H9 (cell line): ENCODE data around the gene SMYD5. TPM values are rescaled to one million over a fixed set of nuclear protein-coding genes. Genes with fewer than 3 reads are reported as not detected.
"Not testable (repeated sequence)": the region's sequence is repeated elsewhere in the genome, so short reads cannot be mapped to it uniquely, and the experiment has no call there.

Source experiments
- DNase-seq: peaks from one replicate; pipeline ENCODE4 v3.0.0-alpha.2; 2017
- H2AFZ ChIP-seq: one replicate; pipeline ENCODE4 v1.6.1; 2013; ENCODE audit warnings: mild to moderate bottlenecking, low read length, control low read depth, moderate library complexity
- H2AK5ac ChIP-seq: 2 replicates; pipeline ENCODE4 v1.6.1; 2013; ENCODE audit warnings: low read length, control low read depth, mixed read lengths; ENCODE audit not compliant: insufficient read length
- H2BK120ac ChIP-seq: one replicate; pipeline ENCODE4 v1.6.1; 2013; ENCODE audit warnings: low read depth, mild to moderate bottlenecking, low read length, control low read depth, inconsistent platforms; ENCODE audit not compliant: poor library complexity, severe bottlenecking
- H2BK12ac ChIP-seq: 2 replicates; pipeline ENCODE4 v1.6.1; 2013; ENCODE audit warnings: low read length, control low read depth, mixed read lengths, low read depth; ENCODE audit not compliant: insufficient read length
- H2BK15ac ChIP-seq: 2 replicates; pipeline ENCODE4 v1.6.1; 2013; ENCODE audit warnings: low read depth, low read length, control low read depth
- H2BK20ac ChIP-seq: one replicate; pipeline ENCODE4 v1.6.1; 2013; ENCODE audit warnings: low read depth, mild to moderate bottlenecking, low read length, control low read depth, inconsistent platforms; ENCODE audit not compliant: poor library complexity, severe bottlenecking
- H2BK5ac ChIP-seq: 2 replicates; pipeline ENCODE4 v1.6.1; 2013; ENCODE audit warnings: low read length, control low read depth, mixed read lengths; ENCODE audit not compliant: insufficient read length
- H3K14ac ChIP-seq: 2 replicates; pipeline ENCODE4 v1.6.1; 2013; ENCODE audit warnings: low read length, control low read depth; ENCODE audit not compliant: insufficient read depth
- H3K18ac ChIP-seq: 2 replicates; pipeline ENCODE4 v1.6.1; 2013; ENCODE audit warnings: low read depth, mild to moderate bottlenecking, mixed read lengths, low read length, control low read depth; ENCODE audit not compliant: insufficient read length
- H3K23ac ChIP-seq: 2 replicates; pipeline ENCODE4 v1.6.1; 2013; ENCODE audit warnings: low read length, control low read depth, mixed read lengths, low read depth; ENCODE audit not compliant: insufficient read length
- H3K23me2 ChIP-seq: 2 replicates; pipeline ENCODE4 v1.6.1; 2013; ENCODE audit warnings: low read depth, mild to moderate bottlenecking, mixed read lengths, low read length, control low read depth; ENCODE audit not compliant: insufficient read length, poor library complexity, severe bottlenecking
- H3K27ac ChIP-seq: 2 replicates; pipeline ENCODE4 v1.5.1; 2013; ENCODE audit warnings: low read length, control low read depth, mixed read lengths, low read depth; ENCODE audit not compliant: insufficient read length
- H3K27me3 ChIP-seq: 2 replicates; pipeline ENCODE4 v1.6.1; 2013; ENCODE audit warnings: low read length, control low read depth, inconsistent platforms; ENCODE audit not compliant: insufficient read depth
- H3K4ac ChIP-seq: 2 replicates; pipeline ENCODE4 v1.6.1; 2013; ENCODE audit warnings: low read depth, mild to moderate bottlenecking, control low read depth, inconsistent platforms, low read length, moderate library complexity
- H3K4me1 ChIP-seq: 2 replicates; pipeline ENCODE4 v1.6.1; 2013; ENCODE audit warnings: low read length, control low read depth, inconsistent platforms; ENCODE audit not compliant: insufficient read depth
- H3K4me2 ChIP-seq: 2 replicates; pipeline ENCODE4 v1.6.1; 2013; ENCODE audit warnings: low read length, control low read depth, mixed read lengths; ENCODE audit not compliant: insufficient read length, insufficient read depth
- H3K56ac ChIP-seq: 2 replicates; pipeline ENCODE4 v1.6.1; 2013; ENCODE audit warnings: low read depth, mild to moderate bottlenecking, mixed read lengths, low read length, control low read depth; ENCODE audit not compliant: insufficient read length
- H3K79me1 ChIP-seq: 2 replicates; pipeline ENCODE4 v1.6.1; 2013; ENCODE audit warnings: low read depth, mild to moderate bottlenecking, moderate library complexity, low read length, control low read depth, inconsistent platforms; ENCODE audit not compliant: insufficient read depth, poor library complexity, severe bottlenecking
- H3K79me2 ChIP-seq: 2 replicates; pipeline ENCODE4 v1.6.1; 2013; ENCODE audit warnings: low read length, control low read depth, inconsistent platforms; ENCODE audit not compliant: insufficient read depth
- H3K9ac ChIP-seq: 2 replicates; pipeline ENCODE4 v1.6.1; 2013; ENCODE audit warnings: low read length, control low read depth, mixed read lengths; ENCODE audit not compliant: insufficient read length; ENCODE audit errors: extremely low read depth
- H3K9me3 ChIP-seq: one replicate; pipeline ENCODE4 v1.6.1; 2013; ENCODE audit warnings: low read depth, low read length, inconsistent platforms; ENCODE audit not compliant: control insufficient read depth
- H3T11ph ChIP-seq: one replicate; pipeline ENCODE4 v1.6.1; 2013; ENCODE audit warnings: mild to moderate bottlenecking, low read length, control low read depth, inconsistent platforms
- H4K20me1 ChIP-seq: one replicate; pipeline ENCODE4 v1.6.1; 2013; ENCODE audit not compliant: control insufficient read depth, insufficient read length, insufficient read depth
- H4K5ac ChIP-seq: 2 replicates; pipeline ENCODE4 v1.6.1; 2013; ENCODE audit warnings: low read depth, mild to moderate bottlenecking, mixed read lengths, low read length, control low read depth; ENCODE audit not compliant: insufficient read length
- H4K8ac ChIP-seq: replicated peaks from 2 replicates; pipeline ENCODE4 v1.6.1; 2013; ENCODE audit warnings: low read length, control low read depth, mixed read lengths, low read depth; ENCODE audit not compliant: insufficient read length
- H4K91ac ChIP-seq: 2 replicates; pipeline ENCODE4 v1.6.1; 2013; ENCODE audit warnings: low read depth, mild to moderate bottlenecking, moderate library complexity, mixed read lengths, low read length, control low read depth; ENCODE audit not compliant: insufficient read length
- H3K27ac Mint-ChIP-seq, 3 experiments: 2 replicates in 2 of 3; 3 replicates in 1 of 3; pipeline ENCODE4 v1.8.0; 2020 to 2021; ENCODE audit warnings: mixed read lengths in 3 of 3, mild to moderate bottlenecking in 1 of 3, moderate library complexity in 1 of 3
- H3K27me3 Mint-ChIP-seq: 2 replicates; pipeline ENCODE4 v1.8.0; 2021; ENCODE audit warnings: low read depth, mild to moderate bottlenecking, moderate library complexity, mixed read lengths
- H3K36me3 Mint-ChIP-seq, 3 experiments: 2 replicates in 2 of 3; 3 replicates in 1 of 3; pipeline ENCODE4 v1.8.0; 2020 to 2021; ENCODE audit warnings: low read depth in 3 of 3, mixed read lengths in 3 of 3; ENCODE audit not compliant: insufficient read depth in 1 of 3
- H3K4me1 Mint-ChIP-seq, 2 experiments: 2 replicates each; pipeline ENCODE4 v1.8.0; 2020; ENCODE audit warnings: mixed read lengths in 2 of 2
- H3K4me3 Mint-ChIP-seq, 2 experiments: 2 replicates in 1 of 2; 3 replicates in 1 of 2; pipeline ENCODE4 v1.8.0; 2020 to 2021; ENCODE audit warnings: mild to moderate bottlenecking in 2 of 2, mixed read lengths in 2 of 2, moderate library complexity in 1 of 2
- H3K9me3 Mint-ChIP-seq, 2 experiments: 2 replicates in 1 of 2; 3 replicates in 1 of 2; pipeline ENCODE4 v1.8.0; 2020; ENCODE audit warnings: mild to moderate bottlenecking in 2 of 2, mixed read lengths in 2 of 2, moderate library complexity in 1 of 2
- WGBS: extraction: QIAGEN DNeasy Blood & Tissue Kit; methylation state at CpG from one replicate; pipeline ENCODE4 v1.1.7; 2013; ENCODE audit warnings: missing lambda C conversion rate, low lambda C conversion rate, mixed read lengths; ENCODE audit not compliant: insufficient read length; ENCODE audit errors: extremely low coverage; 5-methylcytosine and 5-hydroxymethylcytosine counted together
- total RNA-seq: library from RNA; stranded (reverse); gene quantifications from 2 replicates; pipeline ENCODE4 v1.2.1, GENCODE V29; 2021
- TF ChIP-seq, protein P1 (sequence below): fragments of 200-600 bp; sonication (generic); conservative IDR thresholded peaks from 3 replicates; pipeline ENCODE4 v1.8.0; 2021; ENCODE audit warnings: antibody characterized with exemption, mild to moderate bottlenecking

The SMYD5 gene
- total RNA-seq, 1 experiment from 2014 or later: 45.2 TPM

DNA sequence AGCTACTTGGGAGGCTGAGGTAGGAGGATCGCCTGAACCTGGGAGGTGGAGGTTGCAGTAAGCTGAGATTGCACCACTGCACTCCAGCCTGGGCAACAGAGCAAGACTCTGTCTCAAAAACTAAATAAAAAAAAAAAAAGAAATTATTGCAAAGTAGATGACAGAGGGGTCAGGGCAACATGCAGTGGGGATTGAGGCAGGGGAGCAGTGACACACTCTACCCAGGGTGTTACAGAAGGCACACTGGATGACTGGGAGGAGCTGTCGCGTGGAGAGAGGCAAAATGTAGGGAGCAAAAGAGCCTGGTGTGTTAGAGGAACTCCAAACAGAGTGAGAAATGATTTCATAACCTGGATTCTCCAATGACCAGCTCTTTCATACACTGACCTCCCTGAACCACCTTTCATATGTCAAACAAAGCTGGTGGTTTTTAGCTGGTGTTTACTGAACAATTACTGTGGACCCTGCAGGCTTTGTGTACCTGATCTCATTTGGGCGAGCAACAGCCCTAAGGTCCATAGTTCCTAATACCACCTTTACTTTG lies 48.1 kb downstream of the SMYD5 start:
- Mint-ChIP-seq H3K4me3 (no peak overlapping the region), H3K27me3 (peaks cover 3% of the 10 kb centered on the region), H3K9me3 (no peaks in the 10 kb centered on the region), H3K4me1 (peaks cover 2 to 7% of the 10 kb centered on the region in 2 experiments), H3K27ac (peak overlapping the region in 1 of 3 experiments; percentile 81; a peak in 1 of 7 replicates), H3K36me3 (peaks cover 13 to 42% (median 26%) of the 10 kb centered on the region in 3 experiments; a peak in 6 of 7 replicates)
- H3K79me2 ChIP-seq: no peaks in the 10 kb centered on the region
- H3K18ac ChIP-seq: no peak overlapping the region
- no peaks in the 10 kb centered on the region for H3K23me2 ChIP-seq
- H3K79me1 ChIP-seq: no peaks in the 10 kb centered on the region
- no peak overlapping the region for H3K4me2 ChIP-seq
- H4K5ac ChIP-seq: no peak overlapping the region
- H2BK15ac ChIP-seq: no peak overlapping the region
- no peak for DNase-seq
- no peak overlapping the region for H4K8ac ChIP-seq
- no peaks in the 10 kb centered on the region for H3K27me3 ChIP-seq
- no CpG with 5 or more reads among the region's 4 CpGs for WGBS
- no peak overlapping the region for H4K91ac ChIP-seq
- H2BK12ac ChIP-seq: no peak overlapping the region
- H4K20me1 ChIP-seq: no peaks in the 10 kb centered on the region
- no peak overlapping the region for H2AK5ac ChIP-seq
- no peak overlapping the region for H2BK20ac ChIP-seq
- TF ChIP-seq, protein P1, sequence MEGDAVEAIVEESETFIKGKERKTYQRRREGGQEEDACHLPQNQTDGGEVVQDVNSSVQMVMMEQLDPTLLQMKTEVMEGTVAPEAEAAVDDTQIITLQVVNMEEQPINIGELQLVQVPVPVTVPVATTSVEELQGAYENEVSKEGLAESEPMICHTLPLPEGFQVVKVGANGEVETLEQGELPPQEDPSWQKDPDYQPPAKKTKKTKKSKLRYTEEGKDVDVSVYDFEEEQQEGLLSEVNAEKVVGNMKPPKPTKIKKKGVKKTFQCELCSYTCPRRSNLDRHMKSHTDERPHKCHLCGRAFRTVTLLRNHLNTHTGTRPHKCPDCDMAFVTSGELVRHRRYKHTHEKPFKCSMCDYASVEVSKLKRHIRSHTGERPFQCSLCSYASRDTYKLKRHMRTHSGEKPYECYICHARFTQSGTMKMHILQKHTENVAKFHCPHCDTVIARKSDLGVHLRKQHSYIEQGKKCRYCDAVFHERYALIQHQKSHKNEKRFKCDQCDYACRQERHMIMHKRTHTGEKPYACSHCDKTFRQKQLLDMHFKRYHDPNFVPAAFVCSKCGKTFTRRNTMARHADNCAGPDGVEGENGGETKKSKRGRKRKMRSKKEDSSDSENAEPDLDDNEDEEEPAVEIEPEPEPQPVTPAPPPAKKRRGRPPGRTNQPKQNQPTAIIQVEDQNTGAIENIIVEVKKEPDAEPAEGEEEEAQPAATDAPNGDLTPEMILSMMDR: no peak
- no peak overlapping the region for H3K56ac ChIP-seq
- H3K9me3 ChIP-seq: no peaks in the 10 kb centered on the region
- no peak overlapping the region for H2BK5ac ChIP-seq
- no peak overlapping the region for H3K23ac ChIP-seq
- H3K4me1 ChIP-seq: no peaks in the 10 kb centered on the region
- no peak overlapping the region for H3T11ph ChIP-seq
- H3K14ac ChIP-seq: no peak overlapping the region
- no peak overlapping the region for H2BK120ac ChIP-seq
- no peak overlapping the region for H3K27ac ChIP-seq
- no peak overlapping the region for H3K4ac ChIP-seq
- H3K9ac ChIP-seq: no peak overlapping the region
- no peak overlapping the region for H2AFZ ChIP-seq

DNA sequence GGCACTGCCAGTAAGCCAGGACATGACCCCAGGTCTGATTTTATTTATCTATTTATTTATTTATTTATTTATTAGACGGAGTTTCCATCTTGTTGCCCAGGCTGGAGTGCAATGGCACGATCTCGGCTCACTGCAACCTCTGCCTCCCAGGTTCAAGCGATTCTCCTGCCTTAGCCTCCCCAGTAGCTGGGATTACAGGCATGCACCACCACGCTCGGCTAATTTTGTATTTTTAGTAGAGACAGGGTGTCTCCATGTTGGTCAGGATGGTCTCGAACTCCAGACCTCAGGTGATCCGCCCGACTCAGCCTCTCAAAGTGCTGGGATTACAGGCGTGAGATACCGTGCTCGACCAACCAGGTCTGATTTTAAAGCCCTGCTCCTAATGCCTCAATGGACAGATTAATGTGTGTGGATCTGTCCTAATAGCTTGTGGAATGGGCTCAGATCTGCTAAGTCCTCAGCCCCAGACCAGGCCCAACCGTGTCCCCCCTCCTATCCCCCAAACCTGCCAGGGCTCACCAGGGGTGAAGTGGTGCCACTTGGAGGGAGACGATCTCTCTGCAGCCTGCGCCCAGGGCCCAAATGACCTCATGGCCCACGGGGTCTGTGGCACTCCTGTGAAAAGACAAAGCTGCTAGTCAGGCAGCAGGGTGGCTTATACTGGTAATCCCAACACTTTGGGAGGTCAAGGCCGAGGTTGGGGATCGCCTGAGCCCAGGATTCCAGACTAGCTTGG lies 48.8 kb downstream of the SMYD5 start:
- H3K27me3 Mint-ChIP-seq, H2BK120ac ChIP-seq, H3K23me2 ChIP-seq, H4K20me1 ChIP-seq, H3K79me1 ChIP-seq, H3K27me3 ChIP-seq, H3K4me3 Mint-ChIP-seq, H3K23ac ChIP-seq, H3K4me1 ChIP-seq, H4K91ac ChIP-seq, H3K56ac ChIP-seq, H4K8ac ChIP-seq, H3K9me3 Mint-ChIP-seq, H2BK12ac ChIP-seq, H2BK20ac ChIP-seq, H2BK15ac ChIP-seq, H2AK5ac ChIP-seq, H3K9ac ChIP-seq, H3K79me2 ChIP-seq, H3K14ac ChIP-seq, H3K18ac ChIP-seq, H3K4me2 ChIP-seq, H3K27ac Mint-ChIP-seq, H3K9me3 ChIP-seq, H3K4me1 Mint-ChIP-seq, H2BK5ac ChIP-seq, H3K27ac ChIP-seq, H3K4ac ChIP-seq, H2AFZ ChIP-seq, H3T11ph ChIP-seq, H4K5ac ChIP-seq, DNase-seq: not testable (repeated sequence)
- WGBS: no CpG with 5 or more reads among the region's 18 CpGs
- H3K36me3 Mint-ChIP-seq: peaks cover 13 to 42% (median 26%) of the 10 kb centered on the region in 3 experiments; a peak in 6 of 7 replicates
